Measurements from ENCODE around the gene LAT. TPM values are rescaled to one million over a fixed set of nuclear protein-coding genes. Genes with fewer than 3 reads are reported as not detected.

The LAT gene
- total and polyA plus RNA-seq, 2 donors (not counting 3 experiments of a cell fraction or from before 2014, with no cell fraction given) = 4.5 to 5.9 TPM

DNA sequence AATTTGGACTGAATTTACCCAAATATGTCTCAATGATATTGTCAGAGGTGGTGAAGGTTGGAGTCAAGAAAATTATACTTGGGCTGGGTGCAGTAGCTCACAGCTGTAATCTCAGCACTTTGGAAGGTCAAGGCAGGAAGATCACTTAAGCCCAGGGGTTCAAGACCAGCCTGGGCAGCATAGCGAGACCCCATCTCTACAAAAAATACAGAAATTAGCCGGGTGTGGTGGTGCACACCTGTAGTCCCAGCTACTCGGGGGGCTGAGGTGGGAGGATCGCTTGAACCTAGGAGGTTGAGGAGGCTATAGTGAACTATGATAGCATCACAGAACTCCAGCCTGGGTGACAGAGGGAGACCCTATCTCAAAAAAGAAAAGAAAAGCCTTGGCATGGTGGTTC is 40.9 kb downstream of the LAT start:
- Histone ChIP-seq H3K4me2 (ENCODE audit: insufficient read depth, low read length) (no peak overlapping the region), H3K36me3 (ENCODE audit: control insufficient read depth in 2 of 2, extremely low read depth in 1 of 2, insufficient read depth in 2 of 2, low read length in 2 of 2) (no peaks in the 10 kb centered on the region), H3K79me2 (ENCODE audit: control insufficient read depth, insufficient read depth, low read length) (no peaks in the 10 kb centered on the region), H3K9me1 (replicated peaks; ENCODE audit: control insufficient read depth, extremely low read depth, insufficient read depth, low read length) (no peaks in the 10 kb centered on the region), H3K27me3 (ENCODE audit: control insufficient read depth in 2 of 2, insufficient read depth in 2 of 2, low read length in 2 of 2) (no peaks in the 10 kb centered on the region), H3K27ac (ENCODE audit: insufficient read depth, low read depth, low read length) (no peak overlapping the region), H3K9me3 (replicated peaks; ENCODE audit: control insufficient read depth, insufficient read depth, low read length) (no peaks in the 10 kb centered on the region), H3K4me3 (replicated peaks in 1 of 3; ENCODE audit: insufficient read depth in 1 of 3, low read depth in 1 of 3, low read length in 3 of 3) (no peak overlapping the region), H3K4me1 (ENCODE audit: control insufficient read depth, extremely low read depth, insufficient read depth, low read length) (no peaks in the 10 kb centered on the region), H2AFZ (ENCODE audit: low read depth, low read length) (no peak overlapping the region), H3K9ac (replicated peaks; ENCODE audit: extremely low read depth, insufficient read depth, low read length) (no peak overlapping the region), H4K20me1 (replicated peaks; ENCODE audit: control insufficient read depth, extremely low read depth, insufficient read depth, low read length) (no peaks in the 10 kb centered on the region)
- intact Hi-C loops (cut with micrococcal nuclease) = no loop called here
- ChIA-PET POLR2A (no interaction called here), CTCF (no interaction called here)
- BruUV-seq (replicated peaks) = no TSS peak
- TF ChIP-seq POLR2A (IDR thresholded peaks at IDR 0.05; ENCODE audit: low read depth, low read length) (no peak), FOS (IDR thresholded peaks at IDR 0.05; ENCODE audit: borderline replicate concordance, insufficient read depth, low read length) (no peak), MYC (IDR thresholded peaks at IDR 0.05; ENCODE audit: low read depth, low read length) (no peak)
- TF ChIP-seq, protein P1, sequence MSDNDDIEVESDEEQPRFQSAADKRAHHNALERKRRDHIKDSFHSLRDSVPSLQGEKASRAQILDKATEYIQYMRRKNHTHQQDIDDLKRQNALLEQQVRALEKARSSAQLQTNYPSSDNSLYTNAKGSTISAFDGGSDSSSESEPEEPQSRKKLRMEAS (IDR thresholded peaks at IDR 0.05; ENCODE audit: insufficient read depth, insufficient read length) = no peak
- dilution Hi-C loops (cut with MboI; ENCODE audit: extremely low pct_ligation_motif_present, low sequenced_read_pairs) = no loop called here
- DNase-seq (ENCODE audit: low read depth, low spot score) = no peak
- FAIRE-seq = no peak

DNA sequence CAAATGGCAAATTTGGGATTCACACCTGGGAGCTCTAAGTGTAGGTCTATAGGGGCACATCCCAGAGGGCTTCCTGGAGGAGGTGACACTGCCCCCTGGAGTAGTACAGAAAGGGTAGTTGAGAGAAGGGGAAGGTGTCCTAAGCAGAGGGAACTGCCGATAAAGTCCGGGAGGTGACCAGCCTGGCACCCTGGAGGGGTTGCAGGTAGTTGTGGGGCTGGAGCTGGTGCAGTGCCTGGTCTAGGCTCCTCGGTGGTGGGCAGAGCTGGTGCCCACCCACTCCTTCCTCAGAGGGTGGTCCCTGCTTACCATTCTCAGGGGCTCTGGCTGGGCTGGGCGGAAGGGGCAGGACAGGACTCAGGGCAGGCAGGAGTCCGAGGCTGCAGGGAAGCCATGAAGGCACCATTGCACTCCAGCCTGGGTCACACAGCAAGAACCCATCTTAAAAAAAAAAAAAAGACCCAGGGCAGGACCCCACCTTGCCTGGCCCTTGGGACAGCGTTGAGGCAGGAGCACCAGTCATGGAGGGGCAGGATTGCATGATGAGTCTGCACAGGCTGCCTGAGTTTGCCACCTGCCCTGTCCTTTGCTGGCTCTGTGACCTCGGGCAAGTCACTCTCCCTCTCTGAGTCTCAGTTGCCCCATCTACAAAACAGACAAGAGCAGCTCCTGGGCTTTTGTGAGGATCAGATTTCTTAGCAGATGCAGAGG is 43.8 kb downstream of the LAT start:
- Histone ChIP-seq H3K4me1 (ENCODE audit: control insufficient read depth, extremely low read depth, insufficient read depth, low read length) (no peaks in the 10 kb centered on the region), H2AFZ (ENCODE audit: low read depth, low read length) (no peak overlapping the region), H3K27me3 (ENCODE audit: control insufficient read depth in 2 of 2, insufficient read depth in 2 of 2, low read length in 2 of 2) (no peaks in the 10 kb centered on the region), H3K9me1 (replicated peaks; ENCODE audit: control insufficient read depth, extremely low read depth, insufficient read depth, low read length) (no peaks in the 10 kb centered on the region), H3K9ac (replicated peaks; ENCODE audit: extremely low read depth, insufficient read depth, low read length) (no peak overlapping the region), H3K36me3 (ENCODE audit: control insufficient read depth in 2 of 2, extremely low read depth in 1 of 2, insufficient read depth in 2 of 2, low read length in 2 of 2) (no peaks in the 10 kb centered on the region), H4K20me1 (replicated peaks; ENCODE audit: control insufficient read depth, extremely low read depth, insufficient read depth, low read length) (no peaks in the 10 kb centered on the region), H3K27ac (ENCODE audit: insufficient read depth, low read depth, low read length) (no peak overlapping the region), H3K79me2 (ENCODE audit: control insufficient read depth, insufficient read depth, low read length) (no peaks in the 10 kb centered on the region), H3K4me2 (ENCODE audit: insufficient read depth, low read length) (no peak overlapping the region), H3K9me3 (replicated peaks; ENCODE audit: control insufficient read depth, insufficient read depth, low read length) (no peaks in the 10 kb centered on the region), H3K4me3 (replicated peaks in 1 of 3; ENCODE audit: insufficient read depth in 1 of 3, low read depth in 1 of 3, low read length in 3 of 3) (no peak overlapping the region)
- BruUV-seq (replicated peaks) = no TSS peak
- DNase-seq (ENCODE audit: low read depth, low spot score) (no peak), FAIRE-seq (no peak)
- ChIA-PET POLR2A (no interaction called here), CTCF (interaction anchor here (2.3 kb wide), 1 partner anchor 55 kb away, joined by 7 read pairs; the partner anchor contains the start of gene SPNS1)
- dilution Hi-C loops (cut with MboI; ENCODE audit: extremely low pct_ligation_motif_present, low sequenced_read_pairs) = no loop called here
- TF ChIP-seq POLR2A (IDR thresholded peaks at IDR 0.05; ENCODE audit: low read depth, low read length) (no peak), MYC (IDR thresholded peaks at IDR 0.05; ENCODE audit: low read depth, low read length) (no peak), GATA2 (IDR thresholded peaks at IDR 0.05; ENCODE audit: insufficient read depth, insufficient read length, low read depth, low read length) (no peak), EZH2 (IDR thresholded peaks at IDR 0.05; ENCODE audit: borderline replicate concordance, low read depth, low read length, severe bottlenecking) (no peak), JUN (IDR thresholded peaks at IDR 0.05; ENCODE audit: borderline replicate concordance, insufficient read depth, insufficient read length, low read depth) (no peak), POLR2AphosphoS5 (IDR thresholded peaks at IDR 0.05; ENCODE audit: insufficient read depth, low read depth, low read length) (no peak), FOS (IDR thresholded peaks at IDR 0.05; ENCODE audit: borderline replicate concordance, insufficient read depth, low read length) (no peak)
- TF ChIP-seq, protein P2, sequence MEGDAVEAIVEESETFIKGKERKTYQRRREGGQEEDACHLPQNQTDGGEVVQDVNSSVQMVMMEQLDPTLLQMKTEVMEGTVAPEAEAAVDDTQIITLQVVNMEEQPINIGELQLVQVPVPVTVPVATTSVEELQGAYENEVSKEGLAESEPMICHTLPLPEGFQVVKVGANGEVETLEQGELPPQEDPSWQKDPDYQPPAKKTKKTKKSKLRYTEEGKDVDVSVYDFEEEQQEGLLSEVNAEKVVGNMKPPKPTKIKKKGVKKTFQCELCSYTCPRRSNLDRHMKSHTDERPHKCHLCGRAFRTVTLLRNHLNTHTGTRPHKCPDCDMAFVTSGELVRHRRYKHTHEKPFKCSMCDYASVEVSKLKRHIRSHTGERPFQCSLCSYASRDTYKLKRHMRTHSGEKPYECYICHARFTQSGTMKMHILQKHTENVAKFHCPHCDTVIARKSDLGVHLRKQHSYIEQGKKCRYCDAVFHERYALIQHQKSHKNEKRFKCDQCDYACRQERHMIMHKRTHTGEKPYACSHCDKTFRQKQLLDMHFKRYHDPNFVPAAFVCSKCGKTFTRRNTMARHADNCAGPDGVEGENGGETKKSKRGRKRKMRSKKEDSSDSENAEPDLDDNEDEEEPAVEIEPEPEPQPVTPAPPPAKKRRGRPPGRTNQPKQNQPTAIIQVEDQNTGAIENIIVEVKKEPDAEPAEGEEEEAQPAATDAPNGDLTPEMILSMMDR (IDR thresholded peaks at IDR 0.05; ENCODE audit: extremely low read depth in 1 of 2, insufficient read depth in 1 of 2, low read depth in 1 of 2, low read length in 2 of 2) = no peak
- intact Hi-C loops (cut with micrococcal nuclease) = no loop called here
